Memory B cell (primary cell): ENCODE data around the gene KCTD10.
"Not testable (repeated sequence)": the region's sequence is repeated elsewhere in the genome, so short reads cannot be mapped to it uniquely, and the experiment has no call there.

Source experiments
- ATAC-seq: fragments of 150-1000 bp; cut with Tn5 transposase; 2 replicates; pipeline ENCODE4 v1.10.0; 2021; ENCODE audit warnings: low read depth, mild to moderate bottlenecking, moderate library complexity
- DNase-seq, 2 donors: peaks; one replicate each; pipeline ENCODE4 v3.0.0; 2022; ENCODE audit warnings: low spot score in 2 of 2
- H3K27ac Mint-ChIP-seq: one replicate; pipeline ENCODE4 v1.8.0; 2022; ENCODE audit warnings: mild to moderate bottlenecking, moderate library complexity, mixed read lengths
- H3K27me3 Mint-ChIP-seq: one replicate; pipeline ENCODE4 v1.8.0; 2022; ENCODE audit warnings: mixed read lengths
- H3K36me3 Mint-ChIP-seq: one replicate; pipeline ENCODE4 v1.8.0; 2022; ENCODE audit warnings: mild to moderate bottlenecking, mixed read lengths
- H3K4me1 Mint-ChIP-seq: one replicate; pipeline ENCODE4 v1.8.0; 2022; ENCODE audit warnings: mixed read lengths
- H3K4me3 Mint-ChIP-seq: one replicate; pipeline ENCODE4 v1.8.0; 2022; ENCODE audit warnings: mild to moderate bottlenecking, moderate library complexity, mixed read lengths
- H3K9me3 Mint-ChIP-seq: one replicate; pipeline ENCODE4 v1.8.0; 2022; ENCODE audit warnings: mixed read lengths

The KCTD10 gene

GRCh38 chr12:109422251-109422650, 54.8 kb downstream of the KCTD10 start:
- Mint-ChIP-seq H3K36me3 (no peaks in the 10 kb centered on the region), H3K4me1 (no peaks in the 10 kb centered on the region), H3K9me3 (peaks cover 1% of the 10 kb centered on the region), H3K4me3 (no peak overlapping the region), H3K27ac (no peak overlapping the region), H3K27me3 (peaks cover 15% of the 10 kb centered on the region)
- no peak for DNase-seq
- no peak for ATAC-seq

GRCh38 chr12:109421355-109422087, 55.6 kb downstream of the KCTD10 start:
- H3K27ac Mint-ChIP-seq = no peak overlapping the region

DNA sequence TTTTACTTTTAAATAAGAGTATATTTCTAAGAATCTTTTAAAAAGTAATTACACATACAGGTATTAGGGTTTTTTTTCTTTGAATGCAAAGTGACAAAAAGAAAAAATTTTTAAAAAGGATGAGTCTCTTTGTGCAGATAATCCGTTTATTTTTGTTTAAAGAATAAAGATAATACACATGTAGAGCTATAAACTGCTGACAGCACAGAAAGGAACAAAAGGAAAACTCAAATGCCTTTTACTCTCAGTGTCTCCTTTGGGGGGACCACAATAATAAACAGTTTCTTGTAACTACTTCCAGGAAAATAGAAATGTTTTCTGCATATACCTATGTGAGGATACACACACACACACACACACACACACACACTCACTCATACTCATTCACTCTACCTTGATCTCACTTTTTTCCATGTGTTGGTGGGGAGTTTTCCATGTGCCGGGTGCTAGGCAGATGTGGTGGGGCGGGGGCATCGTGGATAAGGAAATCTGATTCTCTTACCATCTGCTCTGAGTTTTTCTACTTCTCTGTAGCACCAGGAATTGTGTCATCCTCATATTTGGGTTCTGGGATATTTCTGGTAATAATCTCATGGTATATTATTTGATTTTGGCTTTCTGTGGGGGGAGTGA, 58.1 kb downstream of the KCTD10 start:
- Mint-ChIP-seq H3K9me3 (peaks cover 1% of the 10 kb centered on the region), H3K27me3 (peaks cover 13% of the 10 kb centered on the region), H3K36me3 (no peaks in the 10 kb centered on the region), H3K4me3 (no peak overlapping the region), H3K4me1 (no peaks in the 10 kb centered on the region), H3K27ac (no peak overlapping the region)
- ATAC-seq (no peak), DNase-seq (no peak)

More at GRCh38 chr12:109421355-109422087, 55.6 kb downstream of the KCTD10 start:
- no peaks in the 10 kb centered on the region for H3K36me3 Mint-ChIP-seq
- peaks cover 13% of the 10 kb centered on the region for H3K27me3 Mint-ChIP-seq
- no peak for DNase-seq
- ATAC-seq = no peak
- H3K9me3 Mint-ChIP-seq = peaks cover 1% of the 10 kb centered on the region
- no peaks in the 10 kb centered on the region for H3K4me1 Mint-ChIP-seq
- H3K4me3 Mint-ChIP-seq = no peak overlapping the region

DNA sequence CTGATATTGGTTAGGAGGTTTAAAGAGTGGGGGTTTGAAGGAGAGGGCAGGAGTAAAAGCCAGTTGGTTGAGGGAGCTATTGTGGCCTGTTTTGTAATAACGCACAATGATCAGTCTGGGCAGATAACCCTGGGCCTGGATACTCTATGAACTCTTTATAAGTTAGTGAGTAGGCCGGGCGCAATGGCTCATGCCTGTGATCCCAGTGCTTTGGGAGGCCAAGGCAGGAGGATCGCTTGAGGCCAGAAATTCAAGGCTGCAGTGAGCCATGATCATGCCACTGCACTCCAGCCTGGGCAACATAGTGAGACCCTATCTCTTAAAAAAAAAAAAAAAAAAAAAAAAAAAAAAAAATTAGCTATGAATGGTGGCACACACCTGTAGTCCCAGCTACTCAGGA, 71.0 kb downstream of the KCTD10 start:
- ATAC-seq, H3K36me3 Mint-ChIP-seq, DNase-seq, H3K4me1 Mint-ChIP-seq, H3K9me3 Mint-ChIP-seq, H3K4me3 Mint-ChIP-seq, H3K27ac Mint-ChIP-seq: not testable (repeated sequence)
- peaks cover 14% of the 10 kb centered on the region for H3K27me3 Mint-ChIP-seq

GRCh38 chr12:109404841-109405240, 72.3 kb downstream of the KCTD10 start:
- not testable (repeated sequence) for H3K27ac Mint-ChIP-seq, H3K4me1 Mint-ChIP-seq, DNase-seq, H3K4me3 Mint-ChIP-seq, H3K9me3 Mint-ChIP-seq, H3K36me3 Mint-ChIP-seq, ATAC-seq
- peaks cover 18% of the 10 kb centered on the region for H3K27me3 Mint-ChIP-seq
